GM23338 (cell line): ENCODE data around the gene ZNF100. TPM values are rescaled to one million over a fixed set of nuclear protein-coding genes. Genes with fewer than 3 reads are reported as not detected.
"Not testable (repeated sequence)": the region's sequence is repeated elsewhere in the genome, so short reads cannot be mapped to it uniquely, and the experiment has no call there.

ENCODE experiments used
- ATAC-seq: fragments of 200-7000 bp; cut with Tn5 transposase; 3 replicates; pipeline ENCODE4 v1.9.1; 2020
- DNase-seq: peaks from one replicate; pipeline ENCODE4 v3.0.0-alpha.2; 2015; ENCODE audit warnings: low spot score
- H2AFZ ChIP-seq: fragments of 200-600 bp; sonication (generic); 2 replicates; pipeline ENCODE4 v1.8.0; 2016; ENCODE audit warnings: antibody characterized with exemption, mild to moderate bottlenecking, moderate library complexity
- H3F3A ChIP-seq: fragments of 200-600 bp; sonication (generic); replicated peaks from 2 replicates; pipeline ENCODE4 v1.8.0; 2017; ENCODE audit warnings: antibody characterized with exemption, mixed run types, low read depth
- H3K27ac ChIP-seq: fragments of 200-600 bp; sonication (generic); 2 replicates; pipeline ENCODE4 v1.6.1; 2016; ENCODE audit warnings: low read depth
- H3K27me3 ChIP-seq: fragments of 200-600 bp; sonication (generic); 2 replicates; pipeline ENCODE4 v1.8.0; 2016; ENCODE audit warnings: mild to moderate bottlenecking, mixed run types, moderate library complexity; ENCODE audit not compliant: insufficient read depth
- H3K36me3 ChIP-seq: fragments of 200-600 bp; sonication (generic); 2 replicates; pipeline ENCODE4 v1.8.0; 2016; ENCODE audit warnings: mild to moderate bottlenecking; ENCODE audit not compliant: insufficient read depth
- H3K4me1 ChIP-seq: fragments of 200-600 bp; sonication (generic); 2 replicates; pipeline ENCODE4 v1.8.0; 2016; ENCODE audit warnings: mild to moderate bottlenecking, moderate library complexity; ENCODE audit not compliant: insufficient read depth
- H3K4me2 ChIP-seq: fragments of 200-600 bp; sonication (generic); 2 replicates; pipeline ENCODE4 v1.7.1; 2017; ENCODE audit warnings: mixed run types
- H3K4me3 ChIP-seq: fragments of 200-600 bp; sonication (generic); 2 replicates; pipeline ENCODE4 v1.6.1; 2016; ENCODE audit warnings: mixed run types
- H3K79me2 ChIP-seq: fragments of 200-600 bp; sonication (generic); replicated peaks from 2 replicates; pipeline ENCODE4 v1.8.0; 2017; ENCODE audit warnings: mild to moderate bottlenecking; ENCODE audit not compliant: insufficient read depth
- H3K9me2 ChIP-seq: fragments of 200-600 bp; sonication (generic); 2 replicates; pipeline ENCODE4 v1.8.0; 2017; ENCODE audit not compliant: insufficient read depth
- H4K20me1 ChIP-seq: fragments of 200-600 bp; sonication (generic); replicated peaks from 2 replicates; pipeline ENCODE4 v1.8.0; 2017; ENCODE audit warnings: mild to moderate bottlenecking; ENCODE audit not compliant: insufficient read depth
- H3K27ac Mint-ChIP-seq: 2 replicates; pipeline ENCODE4 v1.8.0; 2020; ENCODE audit warnings: inconsistent platforms, mild to moderate bottlenecking, moderate library complexity, mixed read lengths
- H3K27me3 Mint-ChIP-seq: 3 replicates; pipeline ENCODE4 v1.8.0; 2022; ENCODE audit warnings: low read depth, mild to moderate bottlenecking, moderate library complexity, mixed read lengths, inconsistent platforms; ENCODE audit not compliant: insufficient read depth, poor library complexity
- H3K36me3 Mint-ChIP-seq: 3 replicates; pipeline ENCODE4 v1.8.0; 2021; ENCODE audit warnings: low read depth, mild to moderate bottlenecking, inconsistent platforms, moderate library complexity, mixed read lengths
- H3K4me1 Mint-ChIP-seq: 3 replicates; pipeline ENCODE4 v1.8.0; 2020; ENCODE audit warnings: mild to moderate bottlenecking, inconsistent platforms, mixed read lengths
- H3K4me3 Mint-ChIP-seq: 3 replicates; pipeline ENCODE4 v1.8.0; 2021; ENCODE audit warnings: moderate library complexity, mild to moderate bottlenecking, inconsistent platforms, mixed read lengths
- H3K9me3 Mint-ChIP-seq: 3 replicates; pipeline ENCODE4 v1.8.0; 2020; ENCODE audit warnings: moderate library complexity, mild to moderate bottlenecking, inconsistent platforms, mixed read lengths
- CREB1 ChIP-seq: fragments of 250-450 bp; sonication (Bioruptor Pico); IDR thresholded peaks from 2 replicates; pipeline ENCODE4 v1.5.0; 2020; ENCODE audit warnings: low read depth, mild to moderate bottlenecking, moderate library complexity
- EZH2 ChIP-seq: fragments of 200-600 bp; sonication (generic); IDR thresholded peaks from one replicate; pipeline ENCODE4 v1.8.0; 2017; ENCODE audit warnings: antibody characterized with exemption, mild to moderate bottlenecking, low read depth; ENCODE audit not compliant: unreplicated experiment
- NANOG ChIP-seq: IDR thresholded peaks from 2 replicates; pipeline ENCODE4 v1.6.1; 2016; ENCODE audit warnings: antibody characterized with exemption, borderline replicate concordance
- POLR2AphosphoS5 ChIP-seq: IDR thresholded peaks from 2 replicates; pipeline ENCODE4 v1.6.1; 2016; ENCODE audit warnings: antibody characterized with exemption, low read depth
- STAT1 ChIP-seq: IDR thresholded peaks from one replicate; pipeline ENCODE4 v1.6.1; 2016; ENCODE audit warnings: antibody characterized with exemption; ENCODE audit not compliant: unreplicated experiment
- ZNF114 ChIP-seq: fragments of 250-450 bp; sonication (Bioruptor Pico); IDR thresholded peaks from 2 replicates; pipeline ENCODE4 v1.5.0; 2020; ENCODE audit warnings: mild to moderate bottlenecking, moderate library complexity
- ZNF331 ChIP-seq: fragments of 250-450 bp; sonication (Bioruptor Pico); IDR thresholded peaks from 2 replicates; pipeline ENCODE4 v1.5.0; 2020; ENCODE audit warnings: low read depth, mild to moderate bottlenecking, moderate library complexity
- ZNF462 ChIP-seq: fragments of 250-450 bp; sonication (Bioruptor Pico); IDR thresholded peaks from 2 replicates; pipeline ENCODE4 v1.5.0; 2020; ENCODE audit warnings: mild to moderate bottlenecking, moderate library complexity
- polyA plus RNA-seq: library from polyadenylated mRNA; unstranded; fragments of >200 nt; fragmentation: Nextera tagmentation; extraction: Ambion mirVana; gene quantifications from 2 replicates; pipeline ENCODE4 v1.2.1, GENCODE V29; 2016
- total RNA-seq: library from RNA; depleted of rRNA; stranded (reverse); fragments of >200 nt; shearing (Covaris generic); gene quantifications from 2 replicates; pipeline ENCODE4 v1.2.3, GENCODE V29; 2014

The ZNF100 gene
- total and polyA plus RNA-seq, 2 experiments from 2014 or later, result 10.0 to 25.1 TPM

GRCh38 chr19:21786936-21787335 is 19.6 kb upstream of the ZNF100 start (continued):
- TF ChIP-seq ZNF462 (CRISPR knock-in tag), result no peak
- TF ChIP-seq CREB1 (CRISPR knock-in tag), result no peak
- no peak for TF ChIP-seq STAT1
- TF ChIP-seq EZH2, result no peak
- TF ChIP-seq ZNF114 (CRISPR knock-in tag), result no peak
- no peak for TF ChIP-seq ZNF331
- TF ChIP-seq NANOG, result no peak
- no peak for TF ChIP-seq POLR2AphosphoS5

- not testable (repeated sequence) for H3F3A ChIP-seq, H3K79me2 ChIP-seq, H3K4me1 Mint-ChIP-seq, H3K4me1 ChIP-seq, H3K36me3 Mint-ChIP-seq, DNase-seq, H3K4me3 ChIP-seq, H3K36me3 ChIP-seq, H3K4me3 Mint-ChIP-seq, H4K20me1 ChIP-seq, H3K9me2 ChIP-seq, H2AFZ ChIP-seq, H3K27ac Mint-ChIP-seq, ATAC-seq, H3K4me2 ChIP-seq, H3K27me3 Mint-ChIP-seq, H3K27me3 ChIP-seq, H3K27ac ChIP-seq
- H3K9me3 Mint-ChIP-seq, result peaks cover 37% of the 10 kb centered on the region; the same call in 2 of the 3 replicates
Observed at GRCh38 chr19:21775792-21776191, 8.4 kb upstream of the ZNF100 start.

DNA sequence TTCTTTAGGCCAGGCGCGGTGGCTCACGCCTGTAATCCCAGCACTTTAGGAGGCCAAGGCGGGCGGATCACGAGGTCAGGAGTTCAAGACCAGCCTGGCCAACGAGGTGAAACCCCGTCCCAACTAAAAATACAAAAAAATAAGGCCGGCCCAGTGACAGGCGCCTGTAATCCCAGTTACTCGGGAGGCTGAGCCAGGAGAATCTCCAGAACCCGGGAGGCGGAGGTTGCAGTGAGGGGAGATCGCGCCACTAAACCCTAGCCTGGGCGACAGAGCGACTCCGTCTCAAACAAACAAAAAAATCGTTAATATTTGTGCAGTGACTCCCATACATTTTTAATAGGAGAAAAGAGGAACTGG is 694 bp downstream of the ZNF100 start:
- peak overlapping the region; percentile 5 for H2AFZ ChIP-seq
- H3K4me1 ChIP-seq, H4K20me1 ChIP-seq, H3K27me3 ChIP-seq, H3K36me3 ChIP-seq, H3K9me2 ChIP-seq, H3K4me1 Mint-ChIP-seq, H3F3A ChIP-seq, H3K9me3 Mint-ChIP-seq, H3K27me3 Mint-ChIP-seq: not testable (repeated sequence)
- ATAC-seq (peak; percentile 9), DNase-seq (peak; percentile 12)
- Mint-ChIP-seq H3K27ac (peak overlapping the region; percentile 97), H3K4me3 (peak overlapping the region; percentile 97), H3K36me3 (peaks cover 43% of the 10 kb centered on the region)
- peak overlapping the region; percentile 77; the same call in 1 of the 2 replicates for H3K27ac ChIP-seq
- H3K4me3 ChIP-seq, result peak overlapping the region; percentile 60
- H3K4me2 ChIP-seq, result peak overlapping the region; percentile 90
- H3K79me2 ChIP-seq, result peaks cover 29% of the 10 kb centered on the region
